AG10803 (cell line): Measurements from ENCODE around the gene UNC79.

Experiments used
- DNase-seq: peaks from one replicate; pipeline ENCODE4 v3.0.0; 2010; ENCODE audit warnings: low read depth
- H3K4me3 ChIP-seq: 2 replicates; pipeline ENCODE4 v1.5.1; 2011; ENCODE audit warnings: mild to moderate bottlenecking, low read length, control low read depth
- TF ChIP-seq, protein P1 (sequence below): conservative IDR thresholded peaks from 2 replicates; pipeline ENCODE4 v1.5.1; 2011; ENCODE audit warnings: mild to moderate bottlenecking, low read length, control low read depth, inconsistent platforms

Gene UNC79

DNA sequence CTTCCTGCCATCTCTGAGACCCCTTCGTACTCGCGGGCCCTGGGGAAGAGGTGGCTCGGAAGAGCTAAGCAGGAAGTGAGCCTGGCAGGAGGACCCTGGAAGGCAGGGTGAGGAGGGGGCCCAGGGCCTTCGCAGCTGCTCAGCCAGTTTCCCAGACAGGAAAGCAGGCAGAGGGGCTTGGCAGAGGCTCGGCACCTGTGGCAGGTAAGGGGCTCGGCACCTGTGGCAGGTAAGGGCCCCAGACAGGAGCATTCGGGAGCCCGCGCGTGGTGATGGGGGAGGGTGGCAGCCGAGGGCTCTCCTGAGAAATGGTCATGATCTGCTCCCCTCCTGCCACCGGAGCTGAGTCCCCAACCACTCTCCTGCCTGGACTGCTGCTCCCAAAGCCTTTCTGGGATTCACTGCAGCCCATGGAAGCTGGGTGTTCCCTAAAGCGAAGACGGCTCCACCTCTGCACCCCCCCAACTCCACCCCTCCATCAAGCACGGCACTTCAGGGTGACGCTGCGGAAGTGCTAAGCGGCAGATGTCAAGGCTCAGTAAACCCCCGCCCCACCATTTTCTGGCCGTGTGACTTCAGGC lies 294.4 kb downstream of the UNC79 start:
- TF ChIP-seq, protein P1, sequence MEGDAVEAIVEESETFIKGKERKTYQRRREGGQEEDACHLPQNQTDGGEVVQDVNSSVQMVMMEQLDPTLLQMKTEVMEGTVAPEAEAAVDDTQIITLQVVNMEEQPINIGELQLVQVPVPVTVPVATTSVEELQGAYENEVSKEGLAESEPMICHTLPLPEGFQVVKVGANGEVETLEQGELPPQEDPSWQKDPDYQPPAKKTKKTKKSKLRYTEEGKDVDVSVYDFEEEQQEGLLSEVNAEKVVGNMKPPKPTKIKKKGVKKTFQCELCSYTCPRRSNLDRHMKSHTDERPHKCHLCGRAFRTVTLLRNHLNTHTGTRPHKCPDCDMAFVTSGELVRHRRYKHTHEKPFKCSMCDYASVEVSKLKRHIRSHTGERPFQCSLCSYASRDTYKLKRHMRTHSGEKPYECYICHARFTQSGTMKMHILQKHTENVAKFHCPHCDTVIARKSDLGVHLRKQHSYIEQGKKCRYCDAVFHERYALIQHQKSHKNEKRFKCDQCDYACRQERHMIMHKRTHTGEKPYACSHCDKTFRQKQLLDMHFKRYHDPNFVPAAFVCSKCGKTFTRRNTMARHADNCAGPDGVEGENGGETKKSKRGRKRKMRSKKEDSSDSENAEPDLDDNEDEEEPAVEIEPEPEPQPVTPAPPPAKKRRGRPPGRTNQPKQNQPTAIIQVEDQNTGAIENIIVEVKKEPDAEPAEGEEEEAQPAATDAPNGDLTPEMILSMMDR, result no peak
- DNase-seq, result no peak
- no peak overlapping the region for H3K4me3 ChIP-seq

DNA sequence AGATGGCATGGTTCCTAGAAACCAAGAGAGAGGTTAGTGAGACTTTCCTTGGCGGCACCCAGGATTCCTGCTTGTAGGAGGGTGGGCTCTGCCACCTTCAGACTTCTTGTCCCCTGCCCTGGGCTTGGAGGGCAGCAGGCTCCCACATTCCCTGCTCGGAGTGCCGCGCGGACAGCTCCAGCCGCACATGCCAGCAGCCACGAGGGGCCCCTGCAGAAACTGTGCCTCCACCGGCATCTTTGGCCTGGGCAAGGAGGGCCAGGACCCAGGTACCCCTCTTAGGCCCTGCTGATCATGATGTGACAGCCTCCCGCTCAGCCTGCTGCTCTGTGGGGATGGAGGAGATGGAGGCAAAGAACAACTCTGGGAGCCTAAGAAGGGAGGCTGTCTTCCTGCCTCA lies 295.3 kb downstream of the UNC79 start:
- DNase-seq, result no peak
- TF ChIP-seq, protein P1, result no peak
- no peak overlapping the region for H3K4me3 ChIP-seq

DNA sequence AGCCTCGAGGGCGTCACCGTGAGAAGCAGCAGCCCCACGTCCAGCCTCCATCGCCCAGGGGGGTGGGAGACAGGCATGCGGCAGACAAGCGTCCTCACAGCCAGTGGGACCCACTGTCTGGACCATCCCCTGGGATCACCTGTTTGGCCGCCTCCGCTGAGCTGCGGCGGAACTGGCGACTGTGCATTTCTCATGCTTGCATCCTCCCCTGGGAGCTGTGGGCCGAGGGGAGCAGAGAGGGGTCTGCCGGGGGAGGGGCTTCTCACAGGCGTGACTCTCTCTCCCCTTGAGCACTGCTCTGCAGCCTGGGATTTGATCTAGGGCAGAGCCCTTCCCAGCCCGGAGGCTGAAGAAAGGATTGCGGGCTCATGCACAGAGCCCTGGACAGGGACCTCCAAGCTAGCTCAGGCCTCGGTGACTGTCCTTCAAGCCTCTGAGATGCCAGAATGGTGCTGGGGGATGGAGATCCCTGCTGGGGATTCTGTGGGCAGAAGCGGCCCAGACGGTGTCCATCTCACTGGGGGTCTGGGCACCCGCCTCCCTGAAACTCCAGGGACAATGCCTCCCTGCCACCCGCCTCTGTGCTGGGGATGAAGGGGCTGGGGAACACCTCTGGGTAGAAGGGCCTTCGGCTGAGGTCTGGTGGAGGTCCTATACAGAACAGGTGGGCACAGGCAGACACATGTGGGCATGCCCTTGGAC lies 296.5 kb downstream of the UNC79 start:
- TF ChIP-seq, protein P1, result no peak
- H3K4me3 ChIP-seq, result no peak overlapping the region
- DNase-seq, result no peak

DNA sequence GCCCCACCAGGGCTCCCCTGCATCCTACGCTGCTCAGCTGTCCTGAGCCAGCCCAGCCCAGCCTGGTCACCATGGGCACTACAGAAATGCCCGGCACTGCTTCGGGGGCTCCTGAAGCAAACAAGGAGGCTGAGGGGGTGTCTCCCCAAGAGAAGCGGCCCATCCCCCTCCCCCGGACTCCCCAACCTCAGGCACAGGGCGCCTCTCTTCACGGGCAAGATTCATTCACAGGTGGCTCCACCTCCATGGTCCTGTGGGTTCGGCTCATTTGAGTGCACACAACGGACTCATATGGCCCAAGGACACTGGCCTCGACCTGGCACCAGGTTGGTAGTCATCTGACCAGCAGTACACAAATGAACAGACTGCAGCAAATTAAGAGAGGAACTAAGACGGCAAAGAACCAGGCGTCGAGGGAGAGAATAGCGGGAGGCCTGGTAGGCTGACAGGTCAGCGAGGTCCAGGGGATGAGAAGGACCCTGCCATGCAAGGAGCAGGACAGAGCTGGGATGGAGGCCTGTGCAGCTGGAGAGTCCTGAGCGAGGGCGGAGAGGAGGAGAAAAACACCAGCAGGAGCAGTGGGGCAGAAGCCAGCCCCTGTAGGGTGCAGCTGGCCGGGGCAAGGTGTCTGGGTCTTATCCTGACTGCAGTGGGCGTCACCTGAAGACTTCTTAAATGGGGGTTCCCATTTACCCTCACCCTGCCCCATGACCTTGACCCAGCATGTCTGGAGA lies 297.3 kb downstream of the UNC79 start:
- no peak for DNase-seq
- TF ChIP-seq, protein P1, result no peak
- no peak overlapping the region for H3K4me3 ChIP-seq

DNA sequence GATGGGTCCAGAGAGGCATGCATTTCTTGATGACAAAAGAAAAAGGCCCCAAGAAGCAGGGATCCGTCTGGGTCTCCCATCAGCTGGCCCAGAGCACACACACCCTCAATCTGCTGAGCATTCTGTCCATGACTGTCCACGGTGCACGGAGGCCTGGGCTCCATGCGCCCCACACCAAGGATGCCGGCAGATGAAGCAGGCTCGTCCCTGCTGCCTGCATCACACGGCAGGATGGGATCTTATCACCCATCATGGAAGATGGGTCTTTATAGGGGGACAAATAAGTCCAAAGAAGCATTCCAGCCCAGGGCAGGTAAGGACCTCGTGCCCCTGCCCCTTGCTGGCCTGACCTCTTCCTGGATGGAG lies 297.9 kb downstream of the UNC79 start:
- no peak overlapping the region for H3K4me3 ChIP-seq
- TF ChIP-seq, protein P1, result no peak
- no peak for DNase-seq

DNA sequence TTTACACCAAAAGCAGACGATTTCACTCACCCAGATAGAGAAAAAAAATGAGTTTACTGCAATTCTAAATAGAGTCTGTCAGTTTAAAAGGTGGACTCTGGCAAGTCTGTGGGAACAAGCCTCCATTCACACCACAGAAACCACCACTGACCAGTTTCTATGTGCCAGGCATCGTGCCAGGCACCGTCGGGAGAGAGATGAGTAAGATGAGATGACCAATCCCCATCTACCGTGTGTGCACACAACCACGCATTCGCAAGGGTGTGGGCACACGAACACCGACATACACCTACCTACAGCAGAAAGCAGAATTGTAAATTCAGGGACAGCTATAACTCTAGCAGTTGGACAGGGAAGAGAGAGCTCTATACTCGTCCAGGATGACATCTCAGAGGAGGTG lies 299.3 kb downstream of the UNC79 start:
- no peak overlapping the region for H3K4me3 ChIP-seq
- no peak for DNase-seq

More for the DNA sequence above, 299.3 kb downstream of the UNC79 start:
- TF ChIP-seq, protein P1, result no peak
